ENCODE results near the gene IGDCC3. TPM values are rescaled to one million over a fixed set of nuclear protein-coding genes. Genes with fewer than 3 reads are reported as not detected.

IGDCC3 gene
- total and polyA plus RNA-seq, 2 of the 8 experiments (the other 6 are each of a cell fraction or from before 2014, with no cell fraction given): 26.8 to 45.7 TPM

- no peak for TF ChIP-seq CHD7 (IDR thresholded peaks at IDR 0.05; ENCODE audit: insufficient replicate concordance, low read length)
- no peak for TF ChIP-seq TAF7 (optimal IDR thresholded peaks at IDR 0.05; ENCODE audit: borderline replicate concordance, low read depth, low read length)
- TF ChIP-seq NRF1 (IDR thresholded peaks at IDR 0.05; ENCODE audit: low read depth, low read length): no peak
Observed at GRCh38 chr15:65349338-65349737, 28.5 kb downstream of the IGDCC3 start (continued).

All from H1 (cell line).